CD4-positive, alpha-beta T cell (primary cell): Measurements from ENCODE around the gene KCTD16. TPM values are rescaled to one million over a fixed set of nuclear protein-coding genes. Genes with fewer than 3 reads are reported as not detected.

Source experiments
- ATAC-seq: fragments of 200-7000 bp; cut with Tn5 transposase; one replicate; pipeline ENCODE4 v1.10.0; 2022; ENCODE audit warnings: mild to moderate bottlenecking; ENCODE audit not compliant: poor library complexity
- CTCF ChIA-PET: fragments of 350-600 bp; sonication (Branson Sonifier 250); formaldehyde crosslinking; loops from one replicate; lab custom pipeline; 2021; ENCODE audit warnings: antibody characterized with exemption, inconsistent platforms; lab: Charles Lee
- POLR2A ChIA-PET: fragments of 350-600 bp; sonication (Branson Sonifier 250); formaldehyde crosslinking; loops from one replicate; lab custom pipeline; 2021; ENCODE audit warnings: antibody characterized with exemption, inconsistent platforms; lab: Charles Lee
- DNase-seq, 14 experiments: peaks; one replicate each; pipeline ENCODE4 v3.0.0-alpha.2; 2013 to 2020; ENCODE audit warnings: mixed read lengths in 2 of 14
- H3K27ac ChIP-seq, 2 donors: one replicate each; pipeline versions ENCODE4 v1.5.1 to v1.7.0; 2013; ENCODE audit warnings: low read length in 2 of 2, low read depth in 1 of 2, mild to moderate bottlenecking in 1 of 2
- H3K27me3 ChIP-seq, 2 experiments: 1 replicate in 1 of 2; 2 replicates in 1 of 2; pipeline versions ENCODE4 v1.6.1 to v1.7.0; 2013; ENCODE audit warnings: low read length in 2 of 2, control low read depth in 1 of 2, mild to moderate bottlenecking in 1 of 2, moderate library complexity in 1 of 2; ENCODE audit not compliant: insufficient read depth in 2 of 2, control insufficient read depth in 1 of 2
- H3K36me3 ChIP-seq: one replicate; pipeline ENCODE4 v1.6.1; 2013; ENCODE audit warnings: low read length, control low read depth; ENCODE audit not compliant: insufficient read depth
- H3K4me1 ChIP-seq: one replicate; pipeline ENCODE4 v1.6.1; 2013; ENCODE audit warnings: low read length, control low read depth; ENCODE audit not compliant: insufficient read depth
- H3K4me3 ChIP-seq: one replicate; pipeline ENCODE4 v1.5.1; 2013; ENCODE audit warnings: mild to moderate bottlenecking, low read length, moderate library complexity
- H3K9me3 ChIP-seq, 2 experiments: 1 replicate in 1 of 2; 2 replicates in 1 of 2; pipeline versions ENCODE4 v1.6.1 to v1.7.0; 2013; ENCODE audit warnings: low read length in 2 of 2, mild to moderate bottlenecking in 2 of 2, control low read depth in 1 of 2, moderate library complexity in 1 of 2; ENCODE audit not compliant: control insufficient read depth in 1 of 2, insufficient read depth in 1 of 2
- H3K27ac Mint-ChIP-seq: one replicate; pipeline ENCODE4 v1.8.0; 2020; ENCODE audit warnings: mixed read lengths
- H3K27me3 Mint-ChIP-seq: one replicate; pipeline ENCODE4 v1.8.0; 2021; ENCODE audit warnings: mixed read lengths
- H3K36me3 Mint-ChIP-seq: one replicate; pipeline ENCODE4 v1.8.0; 2021; ENCODE audit warnings: low read depth, mixed read lengths
- H3K4me1 Mint-ChIP-seq: one replicate; pipeline ENCODE4 v1.8.0; 2021; ENCODE audit warnings: low read depth, mixed read lengths
- H3K4me3 Mint-ChIP-seq: one replicate; pipeline ENCODE4 v1.8.0; 2020; ENCODE audit warnings: mild to moderate bottlenecking, mixed read lengths
- H3K9me3 Mint-ChIP-seq: one replicate; pipeline ENCODE4 v1.8.0; 2020; ENCODE audit warnings: mixed read lengths
- CTCF ChIP-seq: fragments of 200-600 bp; IDR thresholded peaks from one replicate; pipeline ENCODE4 v1.8.0; 2022; ENCODE audit warnings: antibody characterized with exemption, mild to moderate bottlenecking
- intact Hi-C, 2 experiments: fragments of 100-400 bp; cut with DNase I in 1 of 2; cut with micrococcal nuclease in 1 of 2; formaldehyde crosslinking; loops; one replicate each; pipeline versions ENCODE4 v1.15.1 to v1.9.0; 2023 to 2025; cut with DNase I, micrococcal nuclease
- total RNA-seq, 174 experiments: library from RNA in 2 of 174; stranded (reverse) in 2 of 174; gene quantifications; one replicate each; pipeline ENCODE4 v1.2.3 and lab custom pipeline; 2021 to 2026

The KCTD16 gene
- total RNA-seq, 2 experiments from 2014 or later: not detected

GRCh38 chr5:144333336-144333920, 162.8 kb downstream of the KCTD16 start:
- H3K4me3 ChIP-seq: no peak overlapping the region
- H3K36me3 Mint-ChIP-seq: no peaks in the 10 kb centered on the region
- no peak overlapping the region for H3K27ac ChIP-seq
- H3K4me1 ChIP-seq: no peaks in the 10 kb centered on the region
- no peaks in the 10 kb centered on the region for H3K36me3 ChIP-seq
- ChIA-PET POLR2A (no interaction called here), CTCF (no interaction called here)
- no peaks in the 10 kb centered on the region for H3K27me3 Mint-ChIP-seq
- no peaks in the 10 kb centered on the region for H3K4me1 Mint-ChIP-seq
- ATAC-seq (no peak), DNase-seq (no peak)
- H3K27ac Mint-ChIP-seq: no peak overlapping the region
- TF ChIP-seq CTCF: no peak
- H3K27me3 ChIP-seq: no peaks in the 10 kb centered on the region
- H3K4me3 Mint-ChIP-seq: no peak overlapping the region
- intact Hi-C loops: no loop called here
- H3K9me3 ChIP-seq: no peaks in the 10 kb centered on the region
- H3K9me3 Mint-ChIP-seq: no peaks in the 10 kb centered on the region

- ATAC-seq: no peak
- H3K27ac Mint-ChIP-seq: no peak overlapping the region
Measured at GRCh38 chr5:144335561-144335960, 164.9 kb downstream of the KCTD16 start.

GRCh38 chr5:144336191-144336961, 165.7 kb downstream of the KCTD16 start:
- POLR2A ChIA-PET: no interaction called here

More at GRCh38 chr5:144335561-144335960, 164.9 kb downstream of the KCTD16 start:
- intact Hi-C loops: no loop called here
- peaks cover 2% of the 10 kb centered on the region for H3K9me3 Mint-ChIP-seq
- H3K4me3 Mint-ChIP-seq: no peak overlapping the region
- Histone ChIP-seq H3K9me3 (no peaks in the 10 kb centered on the region), H3K4me1 (no peaks in the 10 kb centered on the region), H3K4me3 (no peak overlapping the region), H3K36me3 (no peaks in the 10 kb centered on the region), H3K27me3 (no peaks in the 10 kb centered on the region), H3K27ac (no peak overlapping the region)
- no peak for DNase-seq
- no peak for TF ChIP-seq CTCF
- CTCF ChIA-PET: no interaction called here
- H3K4me1 Mint-ChIP-seq: no peaks in the 10 kb centered on the region
- POLR2A ChIA-PET: no interaction called here
- no peaks in the 10 kb centered on the region for H3K36me3 Mint-ChIP-seq
- H3K27me3 Mint-ChIP-seq: no peaks in the 10 kb centered on the region

More at GRCh38 chr5:144336191-144336961, 165.7 kb downstream of the KCTD16 start:
- Histone ChIP-seq H3K27me3 (no peaks in the 10 kb centered on the region), H3K4me3 (no peak overlapping the region), H3K4me1 (no peaks in the 10 kb centered on the region), H3K36me3 (no peaks in the 10 kb centered on the region), H3K9me3 (no peaks in the 10 kb centered on the region), H3K27ac (no peak overlapping the region)
- CTCF ChIA-PET: no interaction called here
- H3K9me3 Mint-ChIP-seq: peaks cover 2% of the 10 kb centered on the region
- no peak for TF ChIP-seq CTCF
- H3K4me3 Mint-ChIP-seq: no peak overlapping the region
- intact Hi-C loops: no loop called here
- no peak overlapping the region for H3K27ac Mint-ChIP-seq
- H3K36me3 Mint-ChIP-seq: no peaks in the 10 kb centered on the region
- DNase-seq (no peak), ATAC-seq (no peak)
- no peaks in the 10 kb centered on the region for H3K27me3 Mint-ChIP-seq
- no peaks in the 10 kb centered on the region for H3K4me1 Mint-ChIP-seq
